H1 (cell line): ENCODE measurements around the gene FLVCR2. TPM values are rescaled to one million over a fixed set of nuclear protein-coding genes. Genes with fewer than 3 reads are reported as not detected.
A peak's percentile ranks its signal among the peaks of the same experiment; 100 is the strongest.

Source experiments
- ASH2L ChIP-seq: fragments of 200-600, 300-600 bp; sonication (generic); IDR thresholded peaks from one replicate; pipeline ENCODE4 v1.7.1; 2017; ENCODE audit warnings: low read length
- ATF2 ChIP-seq: IDR thresholded peaks from 2 replicates; pipeline ENCODE4 v1.6.1; 2012; ENCODE audit warnings: low read length, inconsistent platforms
- CBX8 ChIP-seq: fragments of 300-800, 300-1000 bp; sonication (generic); IDR thresholded peaks from 2 replicates; pipeline ENCODE4 v1.7.1; 2016; ENCODE audit warnings: low read depth, low read length, borderline replicate concordance
- CHD2 ChIP-seq: IDR thresholded peaks from 2 replicates; pipeline ENCODE4 v1.6.1; 2012; ENCODE audit warnings: low read length, improper control_type of control experiment
- CREB1 ChIP-seq: IDR thresholded peaks from 2 replicates; pipeline ENCODE4 v1.6.1; 2012; ENCODE audit warnings: inconsistent platforms
- EP300 ChIP-seq, 2 experiments: IDR thresholded peaks; 1 replicate in 1 of 2; 2 replicates in 1 of 2; pipeline ENCODE4 v1.6.1; 2011 to 2012; ENCODE audit warnings: low read depth in 2 of 2, low read length in 2 of 2, mild to moderate bottlenecking in 2 of 2, borderline replicate concordance in 1 of 2, inconsistent platforms in 1 of 2, moderate library complexity in 1 of 2
- EZH2 ChIP-seq: fragments of 200-600 bp; sonication (generic); IDR thresholded peaks from 2 replicates; pipeline ENCODE4 v1.7.1; 2012; ENCODE audit warnings: low read depth, mild to moderate bottlenecking, moderate library complexity, low read length, inconsistent platforms; ENCODE audit not compliant: severe bottlenecking
- GTF2F1 ChIP-seq: IDR thresholded peaks from 2 replicates; pipeline ENCODE4 v1.6.1; 2012; ENCODE audit warnings: low read depth, low read length, improper control_type of control experiment, borderline replicate concordance
- HDAC6 ChIP-seq: IDR thresholded peaks from one replicate; pipeline ENCODE4 v1.7.1; 2012; ENCODE audit warnings: low read depth, mild to moderate bottlenecking, inconsistent platforms, low read length, moderate library complexity
- JUN ChIP-seq: IDR thresholded peaks from 2 replicates; pipeline ENCODE4 v1.6.1; 2011; ENCODE audit warnings: low read depth, mild to moderate bottlenecking, improper control_type of control experiment, low read length
- KDM5A ChIP-seq: fragments of 200-600 bp; IDR thresholded peaks from 2 replicates; pipeline ENCODE4 v1.7.1; 2012; ENCODE audit warnings: mild to moderate bottlenecking, low read length, inconsistent platforms, mixed read lengths
- NRF1 ChIP-seq: IDR thresholded peaks from 2 replicates; pipeline ENCODE4 v1.6.1; 2011; ENCODE audit warnings: mild to moderate bottlenecking, low read depth, low read length, improper control_type of control experiment
- POLR2A ChIP-seq, 2 experiments: IDR thresholded peaks; 1 replicate in 1 of 2; 2 replicates in 1 of 2; pipeline ENCODE4 v1.6.1; 2011; ENCODE audit warnings: low read depth in 2 of 2, low read length in 2 of 2, mild to moderate bottlenecking in 2 of 2; ENCODE audit errors: control extremely low read depth in 1 of 2
- POU5F1 ChIP-seq: IDR thresholded peaks from 2 replicates; pipeline ENCODE4 v1.6.1; 2011; ENCODE audit warnings: low read depth, mild to moderate bottlenecking, low read length, moderate library complexity
- RBBP5 ChIP-seq: IDR thresholded peaks from 2 replicates; pipeline ENCODE4 v1.7.1; 2012; ENCODE audit warnings: low read depth, mild to moderate bottlenecking, inconsistent platforms, low read length, moderate library complexity, borderline replicate concordance
- RNF2 ChIP-seq: fragments of 200-900, 300-1000 bp; sonication (generic); IDR thresholded peaks from 2 replicates; pipeline ENCODE4 v1.7.1; 2016; ENCODE audit warnings: borderline replicate concordance, low read depth, mild to moderate bottlenecking, antibody characterized with exemption, low read length; ENCODE audit not compliant: poor library complexity, severe bottlenecking; ENCODE audit errors: missing control alignments
- SP1 ChIP-seq: IDR thresholded peaks from 2 replicates; pipeline ENCODE4 v1.6.1; 2011; ENCODE audit warnings: low read depth, low read length
- SP4 ChIP-seq: IDR thresholded peaks from 2 replicates; pipeline ENCODE4 v1.6.1; 2012; ENCODE audit warnings: low read length, inconsistent platforms
- SUZ12 ChIP-seq: fragments of 200-600 bp; sonication (generic); IDR thresholded peaks from 2 replicates; pipeline ENCODE4 v1.6.1; 2012; ENCODE audit warnings: mild to moderate bottlenecking, inconsistent platforms, low read length, moderate library complexity, mixed read lengths
- TCF12 ChIP-seq: IDR thresholded peaks from 2 replicates; pipeline ENCODE4 v1.6.1; 2011; ENCODE audit warnings: low read depth, mild to moderate bottlenecking, low read length
- TEAD4 ChIP-seq: IDR thresholded peaks from 2 replicates; pipeline ENCODE4 v1.6.1; 2012; ENCODE audit warnings: low read depth, low read length, inconsistent platforms, mixed read lengths
- YY1 ChIP-seq: IDR thresholded peaks from 2 replicates; pipeline ENCODE4 v1.6.1; 2011; ENCODE audit warnings: low read depth, mild to moderate bottlenecking, low read length
- ZNF274 ChIP-seq: IDR thresholded peaks from 2 replicates; pipeline ENCODE4 v1.7.0; 2012; ENCODE audit warnings: low read length, borderline replicate concordance; ENCODE audit errors: extremely low read depth
- polyA plus RNA-seq, 7 experiments: library from polyadenylated mRNA; depleted of rRNA in 3 of 7; stranded (reverse) in 5 of 7; unstranded in 2 of 7; fragments of >200 nt in 5 of 7; fragments of 200-250 nt in 2 of 7; gene quantifications; 1 replicate in 5 of 7; 2 replicates in 1 of 7; 4 replicates in 1 of 7; pipeline versions ENCODE4 v1.2.1 to v1.2.3, GENCODE V29; 2011 to 2013; ENCODE audit warnings: missing spikeins in 2 of 7, mixed read lengths in 2 of 7
- total RNA-seq: library from RNA; stranded (reverse); fragmentation: NEBNext Ultra II Directional; extraction: Animal tissue kit (Norgen Biotek cat#: 25700); gene quantifications from 2 replicates; pipeline ENCODE4 v1.2.1, GENCODE V29; 2021

The FLVCR2 gene
- total and polyA plus RNA-seq, 2 of the 8 experiments (the other 6 are each of a cell fraction or from before 2014, with no cell fraction given): 7.1 to 8.2 TPM

DNA sequence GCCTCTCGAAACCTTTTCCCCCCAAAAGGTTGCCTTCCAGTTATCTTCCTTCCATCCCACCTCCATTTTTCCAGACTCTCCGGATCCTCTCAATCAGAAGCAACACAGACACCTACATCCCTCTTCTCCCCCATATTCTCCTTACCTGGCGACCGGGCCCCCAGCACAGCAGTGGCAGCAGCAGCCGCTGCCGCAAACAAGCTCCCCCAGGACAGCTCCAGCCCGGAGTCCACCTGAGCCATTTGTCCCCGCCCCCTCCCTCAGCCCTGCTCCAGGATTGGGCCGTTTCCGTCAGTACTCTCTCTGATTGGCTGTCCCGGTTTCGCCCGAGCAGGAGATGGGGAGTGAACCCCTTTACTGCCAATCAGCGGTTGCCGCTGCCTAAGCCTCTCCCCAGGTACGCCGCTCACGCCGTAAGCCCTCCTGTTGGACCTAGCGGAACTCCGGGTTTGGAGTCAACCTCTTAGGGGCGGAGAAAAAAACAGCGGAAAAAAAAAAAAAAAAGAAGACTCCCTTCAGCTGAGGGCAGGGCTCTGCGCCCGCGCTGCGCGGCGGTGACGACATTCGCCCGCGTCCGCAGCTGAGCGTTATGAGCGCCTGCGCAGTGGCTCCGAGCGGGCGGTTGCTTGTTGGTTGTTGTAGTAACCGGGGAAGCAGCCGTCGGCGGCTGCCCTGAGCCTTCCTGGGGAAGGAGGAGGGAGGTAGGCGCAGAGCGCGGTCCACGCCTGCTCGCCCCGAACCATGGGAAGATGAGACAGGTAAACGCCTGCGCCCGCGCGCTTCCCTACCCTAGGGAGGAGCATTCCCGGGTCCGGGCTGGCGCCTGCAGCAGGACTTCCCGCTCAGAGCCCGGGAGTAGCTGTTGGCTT lies 82.4 kb downstream of the FLVCR2 start, which contains the start of the genes ERG28 and TTLL5 (continued):
- TF ChIP-seq TEAD4 (0 out of 2 replicates have a peak, but pooled peaks have one; percentile 4), HDAC6 (no peak), EZH2 (no peak), SP4 (peak; percentile 53), SP1 (peak; percentile 97), ASH2L (peak; percentile 66), CBX8 (no peak), ZNF274 (no peak), YY1 (no peak), GTF2F1 (no peak; the same call in 1 of the 2 replicates), EP300 (IDR thresholded peaks at IDR 0.05; ENCODE audit: borderline replicate concordance in 1 of 2, low read depth in 2 of 2, low read length in 2 of 2) (no peak; a peak in 1 of 3 replicates), TCF12 (no peak), POLR2A (IDR thresholded peaks at IDR 0.05; ENCODE audit: control extremely low read depth in 1 of 2, low read depth in 2 of 2, low read length in 2 of 2) (peak; percentile 25 to 45; a peak in 2 of 3 replicates), CREB1 (peak; percentile 97), ATF2 (no peak), NRF1 (peak; percentile 72), JUN (no peak), RNF2 (no peak), CHD2 (peak; percentile 87), RBBP5 (peak; percentile 65; the same call in 1 of the 2 replicates), POU5F1 (no peak), SUZ12 (no peak), KDM5A (peak; percentile 50; the same call in 1 of the 2 replicates)
